Measurements from ENCODE around the gene PDE8A.

PDE8A gene

GRCh38 chr15:84961707-84962106 is 19.9 kb upstream of the PDE8A start:
- TF ChIP-seq CTCF (IDR thresholded peaks at IDR 0.05): no peak
- H3K4me1 ChIP-seq: no peaks in the 10 kb centered on the region
- H3K36me3 ChIP-seq: no peaks in the 10 kb centered on the region
- no peak for DNase-seq
- intact Hi-C loops (cut with DNase I; ENCODE audit: low total_unique reads): no loop called here
- H3K27ac ChIP-seq: no peak overlapping the region
- H3K9me3 ChIP-seq: peaks cover 0 to 4% (median 0%) of the 10 kb centered on the region in 3 donors
- H3K4me3 ChIP-seq: no peak overlapping the region
- H3K27me3 ChIP-seq: no peaks in the 10 kb centered on the region

GRCh38 chr15:84962955-84963354 is 18.7 kb upstream of the PDE8A start:
- intact Hi-C loops (cut with DNase I; ENCODE audit: low total_unique reads): no loop called here
- no peak for DNase-seq

GRCh38 chr15:84967380-84967779 is 14.3 kb upstream of the PDE8A start:
- TF ChIP-seq CTCF (IDR thresholded peaks at IDR 0.05): no peak
- no peaks in the 10 kb centered on the region for H3K36me3 ChIP-seq
- no peak for DNase-seq
- H3K9me3 ChIP-seq: peaks cover 0 to 4% (median 0%) of the 10 kb centered on the region in 3 donors
- H3K4me1 ChIP-seq: no peaks in the 10 kb centered on the region
- no peak overlapping the region for H3K27ac ChIP-seq
- no peak overlapping the region for H3K4me3 ChIP-seq
- intact Hi-C loops (cut with DNase I; ENCODE audit: low total_unique reads): no loop called here
- no peaks in the 10 kb centered on the region for H3K27me3 ChIP-seq

More at GRCh38 chr15:84962955-84963354, 18.7 kb upstream of the PDE8A start:
- no peak for TF ChIP-seq CTCF (IDR thresholded peaks at IDR 0.05)
- Histone ChIP-seq H3K4me3 (no peak overlapping the region), H3K27me3 (no peaks in the 10 kb centered on the region), H3K36me3 (no peaks in the 10 kb centered on the region), H3K4me1 (no peaks in the 10 kb centered on the region), H3K27ac (no peak overlapping the region), H3K9me3 (peaks cover 0 to 4% (median 0%) of the 10 kb centered on the region in 3 donors)

GRCh38 chr15:84968301-84968700 is 13.4 kb upstream of the PDE8A start:
- intact Hi-C loops (cut with DNase I; ENCODE audit: low total_unique reads): no loop called here

GRCh38 chr15:84969257-84969656 is 12.4 kb upstream of the PDE8A start:
- intact Hi-C loops (cut with DNase I; ENCODE audit: low total_unique reads): no loop called here
- Histone ChIP-seq H3K27ac (no peak overlapping the region), H3K9me3 (peaks cover 0 to 4% (median 0%) of the 10 kb centered on the region in 3 donors), H3K4me3 (no peak overlapping the region), H3K27me3 (no peaks in the 10 kb centered on the region), H3K4me1 (no peaks in the 10 kb centered on the region), H3K36me3 (no peaks in the 10 kb centered on the region)
- TF ChIP-seq CTCF (IDR thresholded peaks at IDR 0.05): no peak
- no peak for DNase-seq

More at GRCh38 chr15:84968301-84968700, 13.4 kb upstream of the PDE8A start:
- H3K9me3 ChIP-seq: peaks cover 0 to 4% (median 0%) of the 10 kb centered on the region in 3 donors
- DNase-seq: no peak
- no peaks in the 10 kb centered on the region for H3K36me3 ChIP-seq
- H3K27me3 ChIP-seq: no peaks in the 10 kb centered on the region
- TF ChIP-seq CTCF (IDR thresholded peaks at IDR 0.05): no peak
- no peak overlapping the region for H3K27ac ChIP-seq
- H3K4me3 ChIP-seq: no peak overlapping the region
- no peaks in the 10 kb centered on the region for H3K4me1 ChIP-seq

GRCh38 chr15:84970843-84971242 is 10.8 kb upstream of the PDE8A start:
- Histone ChIP-seq H3K4me1 (no peaks in the 10 kb centered on the region), H3K4me3 (no peak overlapping the region), H3K27me3 (no peaks in the 10 kb centered on the region), H3K9me3 (no peaks in the 10 kb centered on the region), H3K36me3 (no peaks in the 10 kb centered on the region), H3K27ac (no peak overlapping the region)
- no peak for DNase-seq
- intact Hi-C loops (cut with DNase I; ENCODE audit: low total_unique reads): no loop called here
- no peak for TF ChIP-seq CTCF (IDR thresholded peaks at IDR 0.05)

Measured in tibial artery (tissue), 4 donors.